Cardiac muscle cell (in vitro differentiated cells and primary cell): ENCODE results near the gene GPN1. TPM values are rescaled to one million over a fixed set of nuclear protein-coding genes. Genes with fewer than 3 reads are reported as not detected.

ENCODE experiments used
- DNase-seq, 2 donors: peaks; one replicate each; pipeline versions ENCODE4 v3.0.0 to v3.0.0-alpha.2; 2010 to 2017; ENCODE audit warnings: low read depth in 1 of 2, low spot score in 1 of 2
- H3K27ac ChIP-seq: fragments of 200-600 bp; sonication (generic); 2 replicates; pipeline ENCODE4 v1.5.1; 2016
- H3K27me3 ChIP-seq: fragments of 200-600 bp; sonication (generic); 2 replicates; pipeline ENCODE4 v1.6.0; 2016; ENCODE audit warnings: control low read depth
- H3K36me3 ChIP-seq: fragments of 200-600 bp; sonication (generic); 2 replicates; pipeline ENCODE4 v1.5.1; 2016; ENCODE audit warnings: control low read depth
- H3K4me1 ChIP-seq: fragments of 200-600 bp; sonication (generic); 2 replicates; pipeline ENCODE4 v1.8.1; 2017; ENCODE audit warnings: low read depth, mild to moderate bottlenecking, mixed run types
- H3K4me3 ChIP-seq: fragments of 200-600 bp; sonication (generic); 2 replicates; pipeline ENCODE4 v1.5.1; 2016; ENCODE audit warnings: mild to moderate bottlenecking
- H3K9me3 ChIP-seq: fragments of 200-600 bp; sonication (generic); 2 replicates; pipeline ENCODE4 v1.5.1; 2017; ENCODE audit warnings: low read depth, mild to moderate bottlenecking, control low read depth
- polyA plus RNA-seq: library from polyadenylated mRNA; unstranded; fragments of >200 nt; fragmentation: Nextera tagmentation; extraction: Ambion mirVana; gene quantifications from 2 replicates; pipeline ENCODE4 v1.2.1, GENCODE V29; 2016
- total RNA-seq: library from RNA; depleted of rRNA; stranded (reverse); fragments of >200 nt; gene quantifications from 2 replicates; pipeline ENCODE4 v1.2.3, GENCODE V29; 2016
- TF ChIP-seq, protein P1 (sequence below): IDR thresholded peaks from 2 replicates; pipeline ENCODE4 v1.5.1; 2012; ENCODE audit warnings: low read depth, mild to moderate bottlenecking, low read length

The GPN1 gene
- total and polyA plus RNA-seq, 2 experiments from 2014 or later = 24.1 to 52.5 TPM

DNA sequence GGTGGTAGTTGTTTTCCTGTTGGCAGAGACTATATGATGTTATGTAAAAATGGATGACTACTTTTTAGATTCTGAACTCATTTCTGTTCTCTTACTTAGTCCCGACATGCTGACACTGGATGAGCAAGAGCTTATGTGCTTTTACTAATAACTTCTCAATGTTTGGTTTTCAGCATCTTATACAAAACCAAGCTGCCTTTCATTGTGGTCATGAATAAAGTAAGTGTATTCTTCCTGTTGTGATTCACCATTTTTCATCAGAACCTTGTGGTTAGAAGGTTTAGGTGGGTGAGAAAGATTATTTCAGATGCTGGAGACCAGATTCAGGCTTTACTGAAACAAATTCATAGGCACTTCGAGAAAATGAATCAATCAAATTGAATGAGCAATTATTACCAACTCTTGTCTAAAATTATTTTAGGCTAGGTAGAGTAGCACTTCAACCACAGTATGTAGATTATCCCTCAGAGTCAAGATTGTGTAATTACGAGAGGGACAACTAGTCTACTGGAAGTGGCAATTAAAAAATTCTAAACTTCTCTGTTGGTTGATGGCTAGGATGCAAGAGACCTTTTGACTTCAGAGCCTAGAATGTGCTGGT is 9.3 kb downstream of the GPN1 start:
- Histone ChIP-seq H3K4me3 (no peak overlapping the region), H3K36me3 (peaks cover 58% of the 10 kb centered on the region), H3K9me3 (no peaks in the 10 kb centered on the region), H3K27ac (no peak overlapping the region), H3K27me3 (no peaks in the 10 kb centered on the region), H3K4me1 (no peaks in the 10 kb centered on the region)
- DNase-seq = no peak
- TF ChIP-seq, protein P1, sequence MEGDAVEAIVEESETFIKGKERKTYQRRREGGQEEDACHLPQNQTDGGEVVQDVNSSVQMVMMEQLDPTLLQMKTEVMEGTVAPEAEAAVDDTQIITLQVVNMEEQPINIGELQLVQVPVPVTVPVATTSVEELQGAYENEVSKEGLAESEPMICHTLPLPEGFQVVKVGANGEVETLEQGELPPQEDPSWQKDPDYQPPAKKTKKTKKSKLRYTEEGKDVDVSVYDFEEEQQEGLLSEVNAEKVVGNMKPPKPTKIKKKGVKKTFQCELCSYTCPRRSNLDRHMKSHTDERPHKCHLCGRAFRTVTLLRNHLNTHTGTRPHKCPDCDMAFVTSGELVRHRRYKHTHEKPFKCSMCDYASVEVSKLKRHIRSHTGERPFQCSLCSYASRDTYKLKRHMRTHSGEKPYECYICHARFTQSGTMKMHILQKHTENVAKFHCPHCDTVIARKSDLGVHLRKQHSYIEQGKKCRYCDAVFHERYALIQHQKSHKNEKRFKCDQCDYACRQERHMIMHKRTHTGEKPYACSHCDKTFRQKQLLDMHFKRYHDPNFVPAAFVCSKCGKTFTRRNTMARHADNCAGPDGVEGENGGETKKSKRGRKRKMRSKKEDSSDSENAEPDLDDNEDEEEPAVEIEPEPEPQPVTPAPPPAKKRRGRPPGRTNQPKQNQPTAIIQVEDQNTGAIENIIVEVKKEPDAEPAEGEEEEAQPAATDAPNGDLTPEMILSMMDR = no peak

DNA sequence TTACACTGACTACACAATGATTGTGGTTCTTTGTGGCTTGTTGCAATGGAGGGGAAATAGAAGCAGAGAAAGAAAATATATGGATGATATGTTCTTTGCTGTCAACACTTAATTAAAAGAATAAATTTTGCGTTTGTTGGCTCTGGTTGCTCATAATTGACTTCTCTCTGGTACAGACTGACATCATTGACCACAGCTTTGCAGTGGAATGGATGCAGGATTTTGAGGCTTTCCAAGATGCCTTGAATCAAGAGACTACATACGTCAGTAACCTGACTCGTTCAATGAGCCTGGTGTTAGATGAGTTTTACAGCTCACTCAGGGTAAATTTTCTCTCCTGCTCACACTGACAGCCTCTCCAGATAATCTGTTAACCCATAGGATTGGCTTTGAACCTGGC is 9.9 kb downstream of the GPN1 start:
- H3K4me3 ChIP-seq = no peak overlapping the region
- H3K36me3 ChIP-seq = peaks cover 61% of the 10 kb centered on the region
- TF ChIP-seq, protein P1 = no peak
- no peaks in the 10 kb centered on the region for H3K4me1 ChIP-seq
- no peak overlapping the region for H3K27ac ChIP-seq
- no peaks in the 10 kb centered on the region for H3K27me3 ChIP-seq
- DNase-seq = no peak
- no peaks in the 10 kb centered on the region for H3K9me3 ChIP-seq

DNA sequence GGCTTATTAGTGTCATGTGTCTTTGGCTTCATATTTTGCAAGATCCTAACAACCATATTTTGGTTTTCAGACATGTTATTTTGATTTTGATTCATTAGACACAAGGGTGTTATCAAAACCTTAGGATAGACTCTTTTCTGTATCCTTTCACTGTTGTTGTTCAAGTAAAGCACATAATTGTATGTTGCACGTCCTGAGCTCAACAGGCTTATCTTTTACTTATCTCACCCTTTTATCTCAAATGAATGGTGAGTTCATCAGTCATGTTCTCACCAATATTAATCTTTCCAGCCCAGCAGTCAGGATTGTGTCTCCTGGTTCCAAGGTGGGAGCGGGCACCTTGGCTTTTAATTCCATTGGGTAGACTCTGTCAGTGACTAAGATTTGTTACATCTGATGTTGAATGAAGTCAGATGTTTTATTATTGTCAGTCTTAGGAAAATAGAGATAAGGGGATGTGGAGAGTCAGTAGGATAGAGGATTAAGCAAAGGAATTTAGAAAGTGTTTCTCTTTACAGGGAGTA is 11.9 kb downstream of the GPN1 start:
- no peaks in the 10 kb centered on the region for H3K9me3 ChIP-seq
- no peak for DNase-seq
- TF ChIP-seq, protein P1 = no peak
- H3K27me3 ChIP-seq = no peaks in the 10 kb centered on the region
- no peak overlapping the region for H3K27ac ChIP-seq
- peaks cover 54% of the 10 kb centered on the region for H3K36me3 ChIP-seq
- H3K4me3 ChIP-seq = no peak overlapping the region
- H3K4me1 ChIP-seq = no peaks in the 10 kb centered on the region

DNA sequence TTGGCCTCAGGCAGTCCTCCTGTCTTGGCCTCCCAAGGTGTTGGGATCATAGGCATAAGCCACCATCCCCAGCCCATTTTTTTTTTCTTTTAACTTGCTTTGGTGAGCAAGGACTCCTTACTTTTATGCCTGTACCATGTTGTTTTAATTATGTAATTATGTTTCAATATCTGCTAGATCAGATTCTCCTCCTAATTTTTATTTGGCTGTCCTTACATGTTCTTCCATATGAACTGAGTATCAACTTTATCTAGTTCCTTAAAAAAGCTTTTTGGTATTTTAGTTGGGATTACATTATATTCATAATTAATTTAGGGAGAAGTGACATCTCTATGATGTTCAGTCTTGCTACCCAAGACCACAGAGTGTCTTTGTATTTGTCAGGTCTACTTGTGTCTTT is 16.3 kb downstream of the GPN1 start:
- peaks cover 33% of the 10 kb centered on the region for H3K36me3 ChIP-seq
- TF ChIP-seq, protein P1 = no peak

DNA sequence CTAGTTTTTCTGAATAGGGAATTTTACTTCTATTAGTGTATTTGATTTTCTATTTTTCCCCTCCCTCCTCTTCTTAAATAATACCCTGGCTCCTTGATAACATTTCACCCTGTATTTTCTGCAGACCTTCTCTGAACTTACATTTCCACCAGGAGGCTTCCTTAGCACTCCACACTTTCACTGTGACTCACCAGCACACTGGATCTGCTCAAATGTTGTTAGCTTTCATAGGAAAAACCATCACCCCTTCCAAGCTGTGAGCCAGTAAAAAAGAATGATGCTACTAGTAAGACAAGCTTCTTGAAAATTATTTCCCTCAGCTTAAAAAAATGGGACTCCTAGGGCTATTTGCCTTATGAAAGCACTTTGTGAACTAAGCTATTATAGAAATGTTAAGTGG is 18.4 kb downstream of the GPN1 start:
- Histone ChIP-seq H3K36me3 (peaks cover 41% of the 10 kb centered on the region), H3K9me3 (no peaks in the 10 kb centered on the region), H3K27me3 (no peaks in the 10 kb centered on the region), H3K4me1 (no peaks in the 10 kb centered on the region), H3K27ac (no peak overlapping the region), H3K4me3 (no peak overlapping the region)
- DNase-seq = no peak
- TF ChIP-seq, protein P1 = no peak

More for the DNA sequence above, 16.3 kb downstream of the GPN1 start:
- Histone ChIP-seq H3K27me3 (no peaks in the 10 kb centered on the region), H3K27ac (no peak overlapping the region), H3K4me1 (no peaks in the 10 kb centered on the region), H3K9me3 (no peaks in the 10 kb centered on the region), H3K4me3 (no peak overlapping the region)
- DNase-seq = no peak
